ENCODE results near the gene SERPINA1.
"Not testable (repeated sequence)": the region's sequence is repeated elsewhere in the genome, so short reads cannot be mapped to it uniquely, and the experiment has no call there.

Gene SERPINA1

GRCh38 chr14:94382716-94383596, 5.4 kb downstream of the SERPINA1 start:
- DNase-seq: no peak

- no peak for DNase-seq
Measured at GRCh38 chr14:94382099-94382715, 6.2 kb downstream of the SERPINA1 start.

GRCh38 chr14:94381149-94382030, 7.0 kb downstream of the SERPINA1 start:
- no peak for DNase-seq

GRCh38 chr14:94380225-94381148, 7.9 kb downstream of the SERPINA1 start:
- no peak for DNase-seq

GRCh38 chr14:94379291-94380224, 8.8 kb downstream of the SERPINA1 start:
- DNase-seq: no peak

- DNase-seq: no peak
Measured at GRCh38 chr14:94378527-94379290, 9.7 kb downstream of the SERPINA1 start.

GRCh38 chr14:94377866-94378470, 10.4 kb downstream of the SERPINA1 start:
- DNase-seq: no peak

GRCh38 chr14:94376976-94377865, 11.2 kb downstream of the SERPINA1 start:
- no peak for DNase-seq

GRCh38 chr14:94376108-94376975, 12.1 kb downstream of the SERPINA1 start:
- no peak for DNase-seq

- DNase-seq: no peak
Measured at GRCh38 chr14:94375552-94376107, 12.8 kb downstream of the SERPINA1 start.

- DNase-seq: no peak
Measured at GRCh38 chr14:94374749-94375260, 13.6 kb downstream of the SERPINA1 start.

GRCh38 chr14:94374116-94374515, 14.3 kb downstream of the SERPINA1 start:
- DNase-seq: no peak

GRCh38 chr14:94373708-94374107, 14.7 kb downstream of the SERPINA1 start:
- DNase-seq: no peak

- no peak for DNase-seq
Measured at GRCh38 chr14:94372021-94372605, 16.3 kb downstream of the SERPINA1 start.

- DNase-seq: no peak
Measured at GRCh38 chr14:94370524-94370910, 17.9 kb downstream of the SERPINA1 start.

- DNase-seq: not testable (repeated sequence)
Measured at GRCh38 chr14:94369766-94370523, 18.5 kb downstream of the SERPINA1 start.

All from NCI-H1417 treated with DMSO at 0.1 percent for 48 hours (cell line).